Posterior cingulate gyrus (tissue), 11 donors: ENCODE data around the gene GTF2IRD2.
"Not testable (repeated sequence)": the region's sequence is repeated elsewhere in the genome, so short reads cannot be mapped to it uniquely, and the experiment has no call there.

Experiments
- DNase-seq, 10 donors: peaks; one replicate each; pipeline versions ENCODE4 v3.0.0 to v3.0.0-alpha.2; 2020 to 2021; ENCODE audit warnings: mixed read lengths in 3 of 10
- intact Hi-C: fragments of 100-400 bp; cut with DNase I; formaldehyde crosslinking; loops from one replicate; pipeline ENCODE4 v1.15.1; 2023

GTF2IRD2 gene

GRCh38 chr7:74789200-74789736 is 62.1 kb downstream of the GTF2IRD2 start:
- intact Hi-C loops, DNase-seq: not testable (repeated sequence)

DNA sequence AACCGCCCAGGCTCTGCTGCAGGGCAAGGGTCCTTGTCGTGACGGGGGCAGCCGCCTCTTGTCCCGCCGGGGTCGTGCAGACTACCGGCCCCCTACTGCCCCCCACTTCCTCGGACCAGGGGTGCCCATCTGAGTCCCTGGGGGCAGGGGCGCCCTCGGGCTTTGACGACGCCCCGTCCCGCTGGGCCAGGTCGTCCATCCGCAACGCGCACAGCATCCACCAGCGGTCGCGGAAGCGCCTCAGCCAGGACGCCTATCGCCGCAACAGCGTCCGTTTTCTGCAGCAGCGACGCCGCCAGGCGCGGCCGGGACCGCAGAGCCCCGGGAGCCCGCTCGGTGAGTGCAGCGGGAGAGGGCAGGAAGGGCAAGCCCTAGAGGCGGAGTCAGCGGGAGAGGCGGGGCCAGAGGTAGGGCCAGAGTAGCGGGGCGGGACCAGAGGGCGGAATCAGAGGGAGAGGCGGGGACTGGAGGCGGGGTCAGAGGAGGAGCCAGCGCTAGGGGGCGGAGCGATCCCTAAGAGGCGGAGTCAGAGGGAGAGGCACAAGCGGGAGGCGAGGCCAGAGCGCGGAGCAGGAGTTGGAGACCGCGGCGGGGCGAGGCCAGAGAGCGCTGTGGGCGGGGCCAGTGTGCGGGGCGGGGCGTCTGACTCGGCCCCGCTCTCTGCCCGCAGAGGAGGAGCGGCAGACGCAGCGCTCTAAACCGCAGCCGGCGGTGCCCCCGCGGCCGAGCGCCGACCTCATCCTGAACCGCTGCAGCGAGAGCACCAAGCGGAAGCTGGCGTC is 62.8 kb downstream of the GTF2IRD2 start:
- intact Hi-C loops = not testable (repeated sequence)
- peak; percentile 91 to 99 (median 96) for DNase-seq

DNA sequence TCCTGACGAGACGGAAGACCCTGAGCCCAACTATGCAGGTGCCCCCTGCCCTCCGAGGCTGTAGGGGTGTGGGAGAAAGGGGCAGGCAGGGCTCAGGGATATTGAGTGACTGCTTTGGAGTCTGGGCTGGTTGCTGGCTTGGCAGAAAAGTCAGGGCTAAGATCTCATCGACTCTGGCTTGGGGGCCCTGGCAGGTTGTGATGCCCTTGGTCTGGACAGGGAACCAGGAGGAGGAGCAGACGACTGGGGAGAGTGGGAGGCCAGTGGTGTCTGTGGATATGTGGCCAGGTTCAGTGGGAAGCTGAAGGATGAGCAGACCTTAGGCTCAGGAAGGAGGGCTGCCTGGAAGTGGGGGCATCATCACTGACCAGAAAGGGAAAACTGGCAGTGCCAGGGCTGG is 67.8 kb downstream of the GTF2IRD2 start:
- intact Hi-C loops = not testable (repeated sequence)
- DNase-seq = peak in 2 of 10 donors; percentile 20 to 43

DNA sequence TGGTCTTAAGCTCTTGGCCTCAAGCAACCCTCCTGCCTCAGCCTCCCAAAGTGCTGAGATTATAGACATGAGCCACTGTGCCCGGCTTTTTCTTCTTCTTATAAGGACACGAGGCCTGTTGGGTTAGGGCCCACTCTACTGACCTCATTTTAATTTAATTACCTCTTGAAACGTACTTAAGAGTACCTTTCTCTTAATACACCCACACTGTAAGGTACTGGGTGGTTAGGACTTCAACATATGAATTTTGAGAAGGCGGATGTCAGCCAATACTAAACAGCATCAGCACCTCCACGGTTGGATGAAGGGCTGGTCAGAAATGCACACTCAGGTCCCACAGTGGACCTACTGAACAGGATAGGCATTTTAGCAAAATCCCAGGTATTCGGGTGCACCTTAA is 69.7 kb downstream of the GTF2IRD2 start:
- intact Hi-C loops, DNase-seq: not testable (repeated sequence)

DNA sequence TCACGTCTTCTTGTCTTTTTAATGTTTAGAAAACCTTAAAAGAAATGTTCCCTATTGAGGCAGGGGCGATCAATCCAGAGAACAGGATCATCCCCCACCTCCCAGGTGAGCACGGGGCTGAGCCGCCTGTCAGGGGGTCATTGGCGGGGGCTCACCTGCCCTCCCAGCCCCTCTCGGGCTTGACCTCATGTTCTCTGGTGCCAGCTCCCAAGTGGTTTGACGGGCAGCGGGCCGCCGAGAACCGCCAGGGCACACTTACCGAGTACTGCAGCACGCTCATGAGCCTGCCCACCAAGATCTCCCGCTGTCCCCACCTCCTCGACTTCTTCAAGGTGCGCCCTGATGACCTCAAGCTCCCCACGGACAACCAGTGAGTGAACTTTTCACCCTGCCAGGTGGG is 72.4 kb downstream of the GTF2IRD2 start:
- intact Hi-C loops = not testable (repeated sequence)

GRCh38 chr7:74775111-74775510 is 76.3 kb downstream of the GTF2IRD2 start:
- intact Hi-C loops, DNase-seq: not testable (repeated sequence)

More for the DNA sequence above, 72.4 kb downstream of the GTF2IRD2 start:
- peak in 2 of 10 donors; percentile 38 to 78 for DNase-seq

GRCh38 chr7:74773760-74774750 is 77.3 kb downstream of the GTF2IRD2 start, which contains the start of gene NCF1:
TSS of gene NCF1 (plus strand) at chr7:74774011. CDS start at chr7:74774032, 21 bp downstream.
- intact Hi-C loops, DNase-seq: not testable (repeated sequence)

GRCh38 chr7:74772093-74772492 is 79.3 kb downstream of the GTF2IRD2 start:
- peak in 2 of 10 donors; percentile 2 to 61 for DNase-seq
- intact Hi-C loops = not testable (repeated sequence)

- DNase-seq = peak in 2 of 10 donors; percentile 20 to 55
- intact Hi-C loops = not testable (repeated sequence)
Measured at GRCh38 chr7:74770062-74770461, 81.3 kb downstream of the GTF2IRD2 start.

- intact Hi-C loops, DNase-seq: not testable (repeated sequence)
Measured at GRCh38 chr7:74766991-74767390, 84.4 kb downstream of the GTF2IRD2 start.

GRCh38 chr7:74766509-74766908 is 84.9 kb downstream of the GTF2IRD2 start:
- intact Hi-C loops, DNase-seq: not testable (repeated sequence)

DNA sequence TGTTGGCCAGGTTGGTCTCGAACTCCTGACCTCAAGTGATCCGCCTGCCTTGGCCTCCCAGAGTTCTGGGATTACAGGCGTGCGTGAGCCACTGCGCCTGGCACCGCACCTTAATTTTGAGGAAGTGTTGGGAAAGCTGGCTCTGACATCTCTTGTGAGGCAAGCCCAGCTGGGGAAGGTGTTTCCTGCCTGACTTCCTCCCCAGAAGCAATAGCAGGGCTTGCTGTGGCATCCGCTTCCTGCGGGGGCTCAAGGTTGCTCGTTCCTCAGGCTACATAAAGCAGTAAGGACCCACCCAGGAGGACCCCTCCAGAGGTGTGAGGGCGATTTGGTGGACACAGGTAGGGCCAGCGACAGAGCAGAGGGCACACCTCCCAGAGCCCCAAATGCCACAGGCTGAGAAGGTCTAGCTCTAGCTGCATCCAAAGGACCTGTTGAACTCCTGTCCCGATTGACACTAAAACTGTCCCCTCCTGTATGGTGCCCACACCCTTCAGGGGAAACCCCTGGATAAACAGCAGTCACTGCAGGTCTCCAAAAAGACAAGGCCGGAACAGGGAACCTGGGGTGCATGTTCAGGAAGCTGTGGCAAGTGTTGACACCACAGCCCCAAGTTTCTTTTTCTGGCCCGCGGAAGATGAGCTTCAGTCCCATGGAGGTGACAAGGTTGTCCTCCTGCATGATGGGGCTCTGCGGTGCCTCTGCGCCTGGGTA is 86.0 kb downstream of the GTF2IRD2 start:
- DNase-seq, intact Hi-C loops: not testable (repeated sequence)

GRCh38 chr7:74758982-74759381 is 92.4 kb downstream of the GTF2IRD2 start:
- DNase-seq, intact Hi-C loops: not testable (repeated sequence)

DNA sequence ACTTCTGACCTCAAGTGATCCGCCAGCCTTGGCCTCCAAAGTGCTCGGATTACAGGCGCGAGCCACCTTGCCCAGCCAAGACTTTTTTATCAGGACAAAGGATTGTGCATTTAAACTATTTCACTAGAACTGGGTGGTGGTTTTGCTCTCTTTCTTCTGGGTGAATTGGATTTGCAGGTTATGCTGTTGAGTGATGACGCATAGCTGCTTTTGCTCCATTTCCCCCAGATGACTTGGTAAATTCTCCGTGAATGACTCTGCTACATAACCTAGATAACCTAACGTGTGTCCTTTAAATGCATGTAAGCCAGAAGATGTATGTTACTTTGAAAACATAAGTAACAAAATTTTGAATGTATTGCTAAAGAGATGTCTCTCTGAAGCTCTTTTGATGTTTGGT is 93.1 kb downstream of the GTF2IRD2 start:
- intact Hi-C loops, DNase-seq: not testable (repeated sequence)

- intact Hi-C loops = not testable (repeated sequence)
- DNase-seq = peak in 1 of 10 donors; percentile 13
Measured at GRCh38 chr7:74756673-74757072, 94.7 kb downstream of the GTF2IRD2 start.

DNA sequence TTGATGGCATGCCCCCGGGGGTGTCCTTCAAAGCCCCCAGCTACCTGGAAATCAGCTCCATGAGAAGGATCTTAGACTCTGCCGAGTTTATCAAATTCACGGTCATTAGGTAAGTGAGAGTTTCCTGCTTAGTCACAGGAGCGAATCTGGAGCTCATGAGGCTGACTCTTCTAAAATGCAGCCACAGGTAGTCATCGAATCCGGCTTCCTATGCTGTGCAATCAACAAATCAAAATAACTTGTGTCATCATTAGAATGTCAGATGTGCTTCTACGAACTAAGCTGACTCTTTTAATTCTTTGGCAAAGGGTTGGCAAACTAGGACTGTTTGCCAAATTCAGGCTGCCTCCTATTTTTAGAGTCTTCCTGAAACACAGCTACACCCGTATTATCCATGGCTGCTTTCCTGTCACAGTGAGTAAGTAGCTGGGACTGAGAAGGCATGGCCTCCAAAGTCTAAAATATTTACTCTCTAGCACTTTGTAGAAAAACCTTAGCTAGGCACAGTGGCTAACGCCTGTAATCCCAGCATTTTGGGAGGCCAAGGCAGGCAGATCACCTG is 97.4 kb downstream of the GTF2IRD2 start:
- DNase-seq, intact Hi-C loops: not testable (repeated sequence)
